ENCODE results near the gene DCAF17. TPM values are rescaled to one million over a fixed set of nuclear protein-coding genes. Genes with fewer than 3 reads are reported as not detected.

The DCAF17 gene
- total RNA-seq, 1 donor from 2014 or later = 23.1 TPM

- Mint-ChIP-seq H3K27me3 (peaks cover 23% of the 10 kb centered on the region), H3K27ac (no peak overlapping the region), H3K9me3 (peaks cover 7% of the 10 kb centered on the region), H3K4me3 (no peak overlapping the region), H3K4me1 (no peaks in the 10 kb centered on the region), H3K36me3 (ENCODE audit: low read depth) (no peaks in the 10 kb centered on the region)
- CTCF ChIA-PET = interaction anchor here (0.6 kb wide), 1 partner anchor 816 kb away, joined by 4 read pairs; no protein-coding TSS in a partner anchor
- intact Hi-C loops (cut with micrococcal nuclease) = no loop called here
- POLR2A ChIA-PET = no interaction called here
- TF ChIP-seq CTCF (IDR thresholded peaks at IDR 0.05) = no peak
- no peak for ATAC-seq (ENCODE audit: low read depth)
- DNase-seq = no peak
Observed at GRCh38 chr2:171531291-171531690, 97.3 kb downstream of the DCAF17 start.

- CTCF ChIA-PET = no interaction called here
- peaks cover 23% of the 10 kb centered on the region for H3K27me3 Mint-ChIP-seq
- no peak for DNase-seq
- no peak for ATAC-seq (ENCODE audit: low read depth)
- H3K36me3 Mint-ChIP-seq (ENCODE audit: low read depth) = no peaks in the 10 kb centered on the region
- intact Hi-C loops (cut with micrococcal nuclease) = no loop called here
- POLR2A ChIA-PET = no interaction called here
- H3K4me1 Mint-ChIP-seq = no peaks in the 10 kb centered on the region
- no peak overlapping the region for H3K27ac Mint-ChIP-seq
- no peak for TF ChIP-seq CTCF (IDR thresholded peaks at IDR 0.05)
- no peak overlapping the region for H3K4me3 Mint-ChIP-seq
- peaks cover 7% of the 10 kb centered on the region for H3K9me3 Mint-ChIP-seq
Observed at GRCh38 chr2:171531836-171532450, 97.9 kb downstream of the DCAF17 start.

- Mint-ChIP-seq H3K9me3 (peaks cover 7% of the 10 kb centered on the region), H3K4me1 (no peaks in the 10 kb centered on the region), H3K27ac (no peak overlapping the region), H3K36me3 (ENCODE audit: low read depth) (no peaks in the 10 kb centered on the region), H3K4me3 (no peak overlapping the region), H3K27me3 (peaks cover 18% of the 10 kb centered on the region)
- DNase-seq = no peak
- ChIA-PET POLR2A (no interaction called here), CTCF (no interaction called here)
- intact Hi-C loops (cut with micrococcal nuclease) = no loop called here
- ATAC-seq (ENCODE audit: low read depth) = no peak
- TF ChIP-seq CTCF (IDR thresholded peaks at IDR 0.05) = no peak
Observed at GRCh38 chr2:171533331-171533730, 99.3 kb downstream of the DCAF17 start.

Other genes starting within 250 kb of the DCAF17 start
- gene METTL8, start 236 bp upstream of the DCAF17 start, total RNA-seq = 16.5 and 22.9 TPM in 2 replicates
- gene CYBRD1, start 88.2 kb downstream of the DCAF17 start, total RNA-seq = 0.32 and 0.33 TPM in 2 replicates